ENCODE measurements around the gene GRIPAP1.

GRIPAP1 gene

GRCh38 chrX:48923771-48924170 lies 78.3 kb downstream of the GRIPAP1 start:
- no peak for DNase-seq (ENCODE audit: low read depth)

All from fibroblast of gingiva (primary cell).